Measurements from ENCODE around the gene PAQR9.

PAQR9 gene

GRCh38 chr3:142940472-142940871 is 23.0 kb downstream of the PAQR9 start:
- TF ChIP-seq CTCF (IDR thresholded peaks at IDR 0.05; ENCODE audit: low read depth, low read length) (no peak), MYC (IDR thresholded peaks at IDR 0.05; ENCODE audit: low read depth, low read length) (no peak), POLR2A (IDR thresholded peaks at IDR 0.05; ENCODE audit: extremely low read depth, insufficient read length) (no peak), MAX (IDR thresholded peaks at IDR 0.05; ENCODE audit: low read depth, low read length) (no peak)
- no peak for DNase-seq (ENCODE audit: low read depth)
- H3K4me3 ChIP-seq (ENCODE audit: low read depth, low read length), result no peak overlapping the region

GRCh38 chr3:142940000-142940399 is 23.5 kb downstream of the PAQR9 start:
- no peak for TF ChIP-seq CTCF (IDR thresholded peaks at IDR 0.05; ENCODE audit: low read depth, low read length)
- no peak for TF ChIP-seq MYC (IDR thresholded peaks at IDR 0.05; ENCODE audit: low read depth, low read length)
- no peak for TF ChIP-seq POLR2A (IDR thresholded peaks at IDR 0.05; ENCODE audit: extremely low read depth, insufficient read length)
- TF ChIP-seq MAX (IDR thresholded peaks at IDR 0.05; ENCODE audit: low read depth, low read length), result no peak
- no peak for DNase-seq (ENCODE audit: low read depth)
- no peak overlapping the region for H3K4me3 ChIP-seq (ENCODE audit: low read depth, low read length)

- H3K4me3 ChIP-seq (ENCODE audit: low read depth, low read length), result no peak overlapping the region
- TF ChIP-seq MYC (IDR thresholded peaks at IDR 0.05; ENCODE audit: low read depth, low read length) (no peak), POLR2A (IDR thresholded peaks at IDR 0.05; ENCODE audit: extremely low read depth, insufficient read length) (no peak), CTCF (IDR thresholded peaks at IDR 0.05; ENCODE audit: low read depth, low read length) (no peak), MAX (IDR thresholded peaks at IDR 0.05; ENCODE audit: low read depth, low read length) (no peak)
- DNase-seq (ENCODE audit: low read depth), result no peak
These were observed 27.5 kb downstream of the PAQR9 start for GRCh38 chr3:142935963-142936362.

- no peak for DNase-seq (ENCODE audit: low read depth)
- no peak for TF ChIP-seq POLR2A (IDR thresholded peaks at IDR 0.05; ENCODE audit: extremely low read depth, insufficient read length)
- TF ChIP-seq CTCF (IDR thresholded peaks at IDR 0.05; ENCODE audit: low read depth, low read length), result no peak
- no peak for TF ChIP-seq MAX (IDR thresholded peaks at IDR 0.05; ENCODE audit: low read depth, low read length)
- no peak for TF ChIP-seq MYC (IDR thresholded peaks at IDR 0.05; ENCODE audit: low read depth, low read length)
- no peak overlapping the region for H3K4me3 ChIP-seq (ENCODE audit: low read depth, low read length)
These were observed 28.6 kb downstream of the PAQR9 start for GRCh38 chr3:142934887-142935269.

GRCh38 chr3:142934128-142934886 is 29.2 kb downstream of the PAQR9 start:
- TF ChIP-seq POLR2A (IDR thresholded peaks at IDR 0.05; ENCODE audit: extremely low read depth, insufficient read length) (no peak), MAX (IDR thresholded peaks at IDR 0.05; ENCODE audit: low read depth, low read length) (no peak), MYC (IDR thresholded peaks at IDR 0.05; ENCODE audit: low read depth, low read length) (no peak), CTCF (IDR thresholded peaks at IDR 0.05; ENCODE audit: low read depth, low read length) (no peak)
- no peak overlapping the region for H3K4me3 ChIP-seq (ENCODE audit: low read depth, low read length)
- DNase-seq (ENCODE audit: low read depth), result no peak

Data from NB4 (cell line).